Left ventricle myocardium inferior (tissue), 1 donor: Measurements from ENCODE around the gene ZNF581. TPM values are rescaled to one million over a fixed set of nuclear protein-coding genes. Genes with fewer than 3 reads are reported as not detected.
A peak's percentile ranks its signal among the peaks of the same experiment; 100 is the strongest.

Experiments
- DNase-seq: peaks from one replicate; pipeline ENCODE4 v3.0.0-alpha.2; 2020
- H3K27ac ChIP-seq: fragments of 200-600 bp; replicated peaks from 2 replicates; pipeline ENCODE4 v1.8.0; 2021
- H3K27me3 ChIP-seq: fragments of 200-600 bp; 2 replicates; pipeline ENCODE4 v1.8.0; 2021; ENCODE audit warnings: low read depth
- H3K36me3 ChIP-seq: fragments of 200-600 bp; 2 replicates; pipeline ENCODE4 v1.8.0; 2021
- H3K4me1 ChIP-seq: fragments of 200-600 bp; 2 replicates; pipeline ENCODE4 v1.8.0; 2021
- H3K4me3 ChIP-seq: fragments of 200-600 bp; 2 replicates; pipeline ENCODE4 v1.8.0; 2021; ENCODE audit warnings: mild to moderate bottlenecking, moderate library complexity
- H3K9me3 ChIP-seq: fragments of 200-600 bp; replicated peaks from 2 replicates; pipeline ENCODE4 v1.8.0; 2021
- intact Hi-C: fragments of 100-400 bp; cut with micrococcal nuclease; formaldehyde crosslinking; loops from one replicate; pipeline ENCODE4 v1.11.0; 2022
- total RNA-seq: library from RNA; stranded (reverse); fragmentation: NEBNext Ultra II Directional; extraction: Animal tissue kit (Norgen Biotek cat#: 25700); gene quantifications from one replicate; pipeline ENCODE4 v1.2.1, GENCODE V29; 2021
- TF ChIP-seq, protein P1 (sequence below): fragments of 200-600 bp; IDR thresholded peaks from 2 replicates; pipeline ENCODE4 v1.8.0; 2021; ENCODE audit warnings: antibody characterized with exemption, mild to moderate bottlenecking, borderline replicate concordance
- donor health status: DM: no; HTN: yes; CAD: no; lungs with severe emphysema.

The ZNF581 gene
- total RNA-seq, 1 donor from 2014 or later, result 7.1 TPM

DNA sequence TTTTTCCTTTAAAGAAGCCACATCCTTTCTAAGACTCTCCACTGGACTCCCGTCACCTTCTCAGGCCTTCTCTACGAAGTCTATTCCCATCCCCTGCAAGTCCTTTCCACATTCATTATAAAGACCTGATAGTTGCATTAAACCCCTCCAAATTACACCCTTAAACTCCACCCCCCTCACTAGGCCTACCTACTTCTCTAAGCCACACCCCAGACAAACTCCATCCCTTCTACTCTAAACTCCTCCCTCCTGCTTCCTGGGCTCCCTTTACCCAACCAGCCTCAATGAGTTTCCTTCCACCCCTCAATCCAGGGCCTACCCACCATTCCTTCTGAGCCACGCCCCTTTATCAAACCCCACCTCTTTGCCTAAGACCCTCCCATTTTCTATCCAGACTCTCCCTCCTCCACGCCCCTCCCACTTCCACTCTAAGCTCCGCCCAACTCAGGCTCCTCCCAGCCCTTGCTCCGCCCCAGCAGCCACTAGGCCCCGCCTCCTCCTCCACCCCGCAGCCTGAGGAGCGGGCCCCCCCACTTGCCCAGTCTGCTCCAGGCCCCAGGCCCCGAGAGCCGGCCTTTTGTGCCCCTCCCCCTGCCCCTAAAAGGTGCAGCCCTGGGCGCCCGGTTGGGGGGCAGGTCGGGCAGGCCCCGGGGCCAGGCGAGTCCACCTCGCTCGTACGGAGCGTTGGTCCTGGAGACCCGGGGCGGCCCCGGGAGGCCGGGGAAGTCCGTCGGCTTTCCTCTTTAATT, 44.6 kb upstream of the ZNF581 start:
- peaks cover 28% of the 10 kb centered on the region for H3K4me1 ChIP-seq
- peak overlapping the region; percentile 83 for H3K4me3 ChIP-seq
- TF ChIP-seq, protein P1, sequence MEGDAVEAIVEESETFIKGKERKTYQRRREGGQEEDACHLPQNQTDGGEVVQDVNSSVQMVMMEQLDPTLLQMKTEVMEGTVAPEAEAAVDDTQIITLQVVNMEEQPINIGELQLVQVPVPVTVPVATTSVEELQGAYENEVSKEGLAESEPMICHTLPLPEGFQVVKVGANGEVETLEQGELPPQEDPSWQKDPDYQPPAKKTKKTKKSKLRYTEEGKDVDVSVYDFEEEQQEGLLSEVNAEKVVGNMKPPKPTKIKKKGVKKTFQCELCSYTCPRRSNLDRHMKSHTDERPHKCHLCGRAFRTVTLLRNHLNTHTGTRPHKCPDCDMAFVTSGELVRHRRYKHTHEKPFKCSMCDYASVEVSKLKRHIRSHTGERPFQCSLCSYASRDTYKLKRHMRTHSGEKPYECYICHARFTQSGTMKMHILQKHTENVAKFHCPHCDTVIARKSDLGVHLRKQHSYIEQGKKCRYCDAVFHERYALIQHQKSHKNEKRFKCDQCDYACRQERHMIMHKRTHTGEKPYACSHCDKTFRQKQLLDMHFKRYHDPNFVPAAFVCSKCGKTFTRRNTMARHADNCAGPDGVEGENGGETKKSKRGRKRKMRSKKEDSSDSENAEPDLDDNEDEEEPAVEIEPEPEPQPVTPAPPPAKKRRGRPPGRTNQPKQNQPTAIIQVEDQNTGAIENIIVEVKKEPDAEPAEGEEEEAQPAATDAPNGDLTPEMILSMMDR, result no peak
- no peaks in the 10 kb centered on the region for H3K9me3 ChIP-seq
- peak overlapping the region; percentile 99 for H3K27ac ChIP-seq
- intact Hi-C loops, result no loop called here
- H3K27me3 ChIP-seq, result no peaks in the 10 kb centered on the region
- H3K36me3 ChIP-seq, result peaks cover 26% of the 10 kb centered on the region
- peak; percentile 90 for DNase-seq

DNA sequence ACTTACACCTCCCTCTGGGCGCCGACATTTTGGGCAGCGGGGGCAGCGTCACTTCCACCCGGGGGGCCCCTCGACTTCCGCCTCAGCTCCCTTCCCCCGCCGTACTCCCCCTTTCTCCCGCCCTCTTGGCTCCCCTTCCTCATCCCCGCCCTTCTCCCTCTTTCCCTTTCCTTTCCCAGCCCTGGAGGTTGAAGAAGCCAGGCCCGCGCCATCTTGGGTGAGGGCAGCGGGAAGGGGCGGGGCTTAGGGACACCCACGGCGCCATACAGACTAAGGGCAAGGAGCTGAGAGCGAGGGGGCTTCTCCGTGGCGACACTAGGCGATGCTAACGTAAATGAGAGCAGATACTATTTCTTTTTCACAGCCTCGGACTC, 44.0 kb upstream of the ZNF581 start, which contains the start of gene FIZ1:
TSS of gene FIZ1 (minus strand) at position 50 of the 374 bp plus-strand sequence. CDS start 1,652 bp downstream, outside the sequence.
- intact Hi-C loops, result no loop called here
- H3K4me1 ChIP-seq, result peaks cover 33% of the 10 kb centered on the region
- peak; percentile 99 for DNase-seq
- H3K27ac ChIP-seq, result peak within 1 kb of the TSS; percentile 99
- TF ChIP-seq, protein P1, result no peak
- H3K9me3 ChIP-seq, result no peaks in the 10 kb centered on the region
- H3K36me3 ChIP-seq, result peaks cover 26% of the 10 kb centered on the region
- H3K4me3 ChIP-seq, result peak within 1 kb of the TSS; percentile 83
- H3K27me3 ChIP-seq, result no peaks in the 10 kb centered on the region

DNA sequence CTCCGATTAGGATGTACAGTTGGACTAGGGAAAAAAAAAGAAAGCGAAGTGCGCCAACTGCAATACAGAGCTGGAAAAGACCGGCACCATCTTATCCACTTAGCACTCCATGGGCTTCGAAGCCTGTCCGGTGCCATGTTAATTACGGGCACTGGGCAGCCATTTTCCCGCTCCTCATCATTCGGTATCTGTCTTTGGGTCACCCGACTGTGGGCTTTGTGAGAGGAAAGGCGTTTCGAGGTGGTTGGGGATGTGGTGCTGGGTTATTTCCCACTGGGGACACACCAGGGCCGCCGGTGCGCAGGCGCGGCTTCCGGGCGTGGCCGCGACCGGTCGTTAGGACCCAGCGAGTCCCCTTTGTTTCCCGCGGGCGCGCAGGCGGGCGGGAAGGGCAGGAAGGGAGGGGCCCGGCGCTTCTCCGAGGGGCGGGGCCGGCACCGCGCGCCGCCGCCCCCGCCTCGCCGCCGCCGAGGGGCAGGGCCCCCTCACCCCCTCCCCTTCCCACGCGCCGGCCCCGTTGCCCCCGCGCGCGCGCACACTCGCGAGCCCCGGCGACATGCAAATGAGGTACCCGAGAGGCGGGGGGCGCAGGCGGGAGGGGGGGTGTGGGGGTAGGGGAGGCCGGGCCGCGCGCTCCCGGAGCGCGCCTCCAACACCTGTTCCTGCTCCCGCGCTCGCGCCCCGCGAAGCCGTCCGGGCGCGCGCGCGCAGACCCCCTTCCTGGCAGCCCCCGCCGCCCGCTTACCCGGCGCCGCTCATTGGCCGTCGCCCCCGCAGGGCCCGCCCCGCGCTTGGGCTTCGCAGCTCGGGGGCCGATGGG, 43.4 kb upstream of the ZNF581 start, which contains the start of gene ZNF524:
TSS of gene ZNF524 (plus strand) at position 447 of the 820 bp plus-strand sequence. CDS start 1,825 bp downstream, outside the sequence.
- peak; percentile 84 for DNase-seq
- intact Hi-C loops, result no loop called here
- H3K4me3 ChIP-seq, result peak within 1 kb of the TSS; percentile 83
- peaks cover 25% of the 10 kb centered on the region for H3K36me3 ChIP-seq
- peaks cover 39% of the 10 kb centered on the region for H3K4me1 ChIP-seq
- H3K9me3 ChIP-seq, result no peaks in the 10 kb centered on the region
- TF ChIP-seq, protein P1, result no peak
- peak within 1 kb of the TSS; percentile 99 for H3K27ac ChIP-seq
- H3K27me3 ChIP-seq, result no peaks in the 10 kb centered on the region

DNA sequence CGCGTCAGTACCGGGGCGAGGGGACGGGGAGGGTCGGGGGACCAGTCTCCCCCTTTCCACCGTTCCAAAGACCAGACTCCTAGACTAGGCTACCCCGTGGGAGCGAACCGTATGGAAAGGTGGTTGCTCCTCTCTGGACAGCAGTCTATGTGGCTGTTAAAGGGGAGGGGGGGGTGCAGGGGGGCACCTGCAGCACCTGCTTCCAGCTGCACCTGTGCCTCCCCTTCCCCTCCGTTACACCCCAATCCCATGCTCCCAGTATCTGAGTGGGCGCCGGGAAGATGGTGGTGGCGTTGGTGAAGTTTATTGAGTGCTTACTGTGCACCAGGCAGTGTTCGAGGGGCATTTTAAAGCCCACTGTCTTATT, 42.8 kb upstream of the ZNF581 start:
- intact Hi-C loops, result no loop called here
- peak overlapping the region; percentile 83 for H3K4me3 ChIP-seq
- H3K27me3 ChIP-seq, result no peaks in the 10 kb centered on the region
- H3K9me3 ChIP-seq, result no peaks in the 10 kb centered on the region
- TF ChIP-seq, protein P1, result no peak
- DNase-seq, result no peak
- H3K27ac ChIP-seq, result peak overlapping the region; percentile 99
- H3K36me3 ChIP-seq, result peaks cover 19% of the 10 kb centered on the region
- H3K4me1 ChIP-seq, result peaks cover 41% of the 10 kb centered on the region

DNA sequence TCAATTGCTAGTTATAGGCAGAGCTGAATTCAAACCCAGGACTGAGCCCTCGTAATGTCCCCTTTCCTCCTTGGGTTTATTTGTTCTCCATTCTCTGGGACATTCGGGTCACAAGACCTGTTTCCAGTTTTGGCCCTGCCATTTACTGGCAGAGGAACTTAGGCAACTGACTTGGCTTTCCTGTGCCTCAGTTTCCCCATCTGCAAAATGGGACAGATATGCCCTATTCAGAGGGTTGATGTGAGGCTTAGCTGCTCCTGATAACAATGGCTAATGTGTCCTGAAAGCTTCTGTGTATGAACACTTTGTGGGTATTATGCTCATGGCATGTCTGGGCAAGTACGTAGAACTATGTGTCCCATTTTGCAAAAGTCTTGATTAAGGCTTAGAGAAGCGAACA, 42.4 kb upstream of the ZNF581 start:
- TF ChIP-seq, protein P1, result no peak
- H3K36me3 ChIP-seq, result peaks cover 14% of the 10 kb centered on the region
- H3K4me3 ChIP-seq, result peak overlapping the region; percentile 83
- peak overlapping the region; percentile 99 for H3K27ac ChIP-seq
- H3K27me3 ChIP-seq, result no peaks in the 10 kb centered on the region
- no peak for DNase-seq
- H3K4me1 ChIP-seq, result peaks cover 41% of the 10 kb centered on the region
- intact Hi-C loops, result no loop called here
- no peaks in the 10 kb centered on the region for H3K9me3 ChIP-seq
